SU-DHL-6 (cell line): Measurements from ENCODE around the gene RITA1.

Experiments used
- CTCF ChIP-seq: fragments of 200-600 bp; sonication (generic); IDR thresholded peaks from one replicate; pipeline ENCODE4 v1.5.1; 2017; ENCODE audit warnings: antibody characterized with exemption, mild to moderate bottlenecking, low read length, moderate library complexity; ENCODE audit not compliant: insufficient read depth, poor library complexity, severe bottlenecking
- EZH2phosphoT487 ChIP-seq: fragments of 200-600 bp; sonication (generic), shearing (Covaris generic); conservative IDR thresholded peaks from 2 replicates; pipeline ENCODE4 v1.6.1; 2018; ENCODE audit warnings: mild to moderate bottlenecking, antibody characterized with exemption, low read length, moderate library complexity, mixed read lengths

GRCh38 chr12:113240395-113240794, 54.9 kb downstream of the RITA1 start:
- TF ChIP-seq CTCF (no peak), EZH2phosphoT487 (no peak)
